Neural cell (in vitro differentiated cells): ENCODE data around the gene MYO5A. TPM values are rescaled to one million over a fixed set of nuclear protein-coding genes. Genes with fewer than 3 reads are reported as not detected.
"Not testable (repeated sequence)": the region's sequence is repeated elsewhere in the genome, so short reads cannot be mapped to it uniquely, and the experiment has no call there.

Experiments used
- H2AFZ ChIP-seq: fragments of 200-600, 300-800 bp; sonication (generic), shearing (Covaris generic); 2 replicates; pipeline ENCODE4 v1.6.0; 2014; ENCODE audit warnings: low read depth, mild to moderate bottlenecking, antibody characterized with exemption, low read length, moderate library complexity
- H3F3A ChIP-seq: fragments of 200-600 bp; shearing (Covaris generic); 2 replicates; pipeline ENCODE4 v1.6.1; 2016; ENCODE audit warnings: mild to moderate bottlenecking, moderate library complexity, mixed read lengths, antibody characterized with exemption, low read length; ENCODE audit not compliant: insufficient read depth, poor library complexity, severe bottlenecking
- H3K27ac ChIP-seq: fragments of 200-600, 300-800 bp; sonication (generic), shearing (Covaris generic); 2 replicates; pipeline ENCODE4 v1.5.1; 2014; ENCODE audit warnings: mild to moderate bottlenecking, low read length, moderate library complexity
- H3K27me3 ChIP-seq: fragments of 300-800, 200-600 bp; sonication (generic), shearing (Covaris generic); 2 replicates; pipeline ENCODE4 v1.6.0; 2014; ENCODE audit warnings: mild to moderate bottlenecking, low read depth, low read length, moderate library complexity; ENCODE audit not compliant: insufficient read depth
- H3K36me3 ChIP-seq: fragments of 300-800, 200-600 bp; sonication (generic), shearing (Covaris generic); 2 replicates; pipeline ENCODE4 v1.5.1; 2014; ENCODE audit warnings: mild to moderate bottlenecking, antibody characterized with exemption, low read length, moderate library complexity; ENCODE audit not compliant: insufficient read depth
- H3K4me2 ChIP-seq: fragments of 300-800, 200-600 bp; sonication (generic), shearing (Covaris generic); 2 replicates; pipeline ENCODE4 v1.6.0; 2014; ENCODE audit warnings: mild to moderate bottlenecking, low read length
- H3K4me3 ChIP-seq: fragments of 300-800, 200-600 bp; sonication (generic), shearing (Covaris generic); 2 replicates; pipeline ENCODE4 v1.5.1; 2014; ENCODE audit warnings: mild to moderate bottlenecking, low read length, moderate library complexity
- H3K79me2 ChIP-seq: fragments of 200-600 bp; shearing (Covaris generic); replicated peaks from 2 replicates; pipeline ENCODE4 v1.6.0; 2014; ENCODE audit warnings: mild to moderate bottlenecking, low read length, moderate library complexity; ENCODE audit not compliant: insufficient read depth
- H3K9ac ChIP-seq: fragments of 300-800, 200-600 bp; sonication (generic), shearing (Covaris generic); 2 replicates; pipeline ENCODE4 v1.6.1; 2016; ENCODE audit warnings: mild to moderate bottlenecking, low read length, mixed read lengths
- H3K9me2 ChIP-seq: fragments of 200-600 bp; shearing (Covaris generic); 2 replicates; pipeline ENCODE4 v1.6.1; 2016; ENCODE audit warnings: mild to moderate bottlenecking, low read length, mixed read lengths; ENCODE audit not compliant: insufficient read depth
- H3K9me3 ChIP-seq: fragments of 200-600, 300-800 bp; sonication (generic), shearing (Covaris generic); 2 replicates; pipeline ENCODE4 v1.6.1; 2016; ENCODE audit warnings: mild to moderate bottlenecking, mixed run types, low read length, moderate library complexity, mixed read lengths
- H4K20me1 ChIP-seq: fragments of 200-600 bp; shearing (Covaris generic); 2 replicates; pipeline ENCODE4 v1.6.1; 2016; ENCODE audit warnings: mild to moderate bottlenecking, mixed run types; ENCODE audit not compliant: insufficient read depth
- EP300 ChIP-seq: fragments of 450-650 bp; conservative IDR thresholded peaks from 2 replicates; pipeline ENCODE4 v1.6.1; 2014; ENCODE audit warnings: antibody characterized with exemption, mild to moderate bottlenecking, moderate library complexity; ENCODE audit not compliant: poor library complexity, severe bottlenecking
- EZH2 ChIP-seq: fragments of 200-600, 300-800 bp; shearing (Covaris generic), sonication (generic); IDR thresholded peaks from 2 replicates; pipeline ENCODE4 v1.6.1; 2014; ENCODE audit warnings: antibody characterized with exemption, low read length, borderline replicate concordance, mild to moderate bottlenecking; ENCODE audit not compliant: insufficient read depth, poor library complexity, severe bottlenecking
- MXI1 ChIP-seq: fragments of 450-650 bp; conservative IDR thresholded peaks from 2 replicates; pipeline ENCODE4 v1.6.1; 2014; ENCODE audit warnings: antibody characterized with exemption, mild to moderate bottlenecking; ENCODE audit not compliant: poor library complexity, severe bottlenecking
- POLR2AphosphoS5 ChIP-seq: IDR thresholded peaks from 2 replicates; pipeline ENCODE4 v1.6.1; 2012
- RAD21 ChIP-seq: fragments of 450-650 bp; conservative IDR thresholded peaks from 2 replicates; pipeline ENCODE4 v1.6.1; 2014; ENCODE audit warnings: antibody characterized with exemption, mild to moderate bottlenecking, moderate library complexity
- SMC3 ChIP-seq: fragments of 450-650 bp; conservative IDR thresholded peaks from 2 replicates; pipeline ENCODE4 v1.6.1; 2014; ENCODE audit warnings: antibody characterized with exemption, mild to moderate bottlenecking, moderate library complexity; ENCODE audit not compliant: poor library complexity
- TAF1 ChIP-seq: IDR thresholded peaks from 2 replicates; pipeline ENCODE4 v1.6.1; 2012; ENCODE audit warnings: low read depth
- polyA plus RNA-seq: library from polyadenylated mRNA; depleted of rRNA; stranded (reverse); fragments of >200 nt; gene quantifications from 2 replicates; pipeline ENCODE4 v1.2.3, GENCODE V29; 2014
- TF ChIP-seq, protein P1 (sequence below): fragments of 450-650 bp; IDR thresholded peaks from 2 replicates; pipeline ENCODE4 v1.5.1; 2014; ENCODE audit warnings: antibody characterized with exemption, mild to moderate bottlenecking, moderate library complexity; ENCODE audit not compliant: poor library complexity, severe bottlenecking
- TF ChIP-seq, protein P2 (sequence below): IDR thresholded peaks from 2 replicates; pipeline ENCODE4 v1.6.1; 2012; ENCODE audit warnings: borderline replicate concordance

MYO5A gene
- polyA plus RNA-seq, 1 donor from 2014 or later: 43.8 TPM

- no peak overlapping the region for H3K4me3 ChIP-seq
- H3K79me2 ChIP-seq: peaks cover 30% of the 10 kb centered on the region
- no peak overlapping the region for H3K27ac ChIP-seq
- no peak for TF ChIP-seq MXI1
- no peak for TF ChIP-seq RAD21
- TF ChIP-seq, protein P1, sequence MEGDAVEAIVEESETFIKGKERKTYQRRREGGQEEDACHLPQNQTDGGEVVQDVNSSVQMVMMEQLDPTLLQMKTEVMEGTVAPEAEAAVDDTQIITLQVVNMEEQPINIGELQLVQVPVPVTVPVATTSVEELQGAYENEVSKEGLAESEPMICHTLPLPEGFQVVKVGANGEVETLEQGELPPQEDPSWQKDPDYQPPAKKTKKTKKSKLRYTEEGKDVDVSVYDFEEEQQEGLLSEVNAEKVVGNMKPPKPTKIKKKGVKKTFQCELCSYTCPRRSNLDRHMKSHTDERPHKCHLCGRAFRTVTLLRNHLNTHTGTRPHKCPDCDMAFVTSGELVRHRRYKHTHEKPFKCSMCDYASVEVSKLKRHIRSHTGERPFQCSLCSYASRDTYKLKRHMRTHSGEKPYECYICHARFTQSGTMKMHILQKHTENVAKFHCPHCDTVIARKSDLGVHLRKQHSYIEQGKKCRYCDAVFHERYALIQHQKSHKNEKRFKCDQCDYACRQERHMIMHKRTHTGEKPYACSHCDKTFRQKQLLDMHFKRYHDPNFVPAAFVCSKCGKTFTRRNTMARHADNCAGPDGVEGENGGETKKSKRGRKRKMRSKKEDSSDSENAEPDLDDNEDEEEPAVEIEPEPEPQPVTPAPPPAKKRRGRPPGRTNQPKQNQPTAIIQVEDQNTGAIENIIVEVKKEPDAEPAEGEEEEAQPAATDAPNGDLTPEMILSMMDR: no peak
- no peak for TF ChIP-seq TAF1
- TF ChIP-seq EZH2: no peak
- TF ChIP-seq SMC3: no peak
- no peak for TF ChIP-seq EP300
- TF ChIP-seq, protein P2, sequence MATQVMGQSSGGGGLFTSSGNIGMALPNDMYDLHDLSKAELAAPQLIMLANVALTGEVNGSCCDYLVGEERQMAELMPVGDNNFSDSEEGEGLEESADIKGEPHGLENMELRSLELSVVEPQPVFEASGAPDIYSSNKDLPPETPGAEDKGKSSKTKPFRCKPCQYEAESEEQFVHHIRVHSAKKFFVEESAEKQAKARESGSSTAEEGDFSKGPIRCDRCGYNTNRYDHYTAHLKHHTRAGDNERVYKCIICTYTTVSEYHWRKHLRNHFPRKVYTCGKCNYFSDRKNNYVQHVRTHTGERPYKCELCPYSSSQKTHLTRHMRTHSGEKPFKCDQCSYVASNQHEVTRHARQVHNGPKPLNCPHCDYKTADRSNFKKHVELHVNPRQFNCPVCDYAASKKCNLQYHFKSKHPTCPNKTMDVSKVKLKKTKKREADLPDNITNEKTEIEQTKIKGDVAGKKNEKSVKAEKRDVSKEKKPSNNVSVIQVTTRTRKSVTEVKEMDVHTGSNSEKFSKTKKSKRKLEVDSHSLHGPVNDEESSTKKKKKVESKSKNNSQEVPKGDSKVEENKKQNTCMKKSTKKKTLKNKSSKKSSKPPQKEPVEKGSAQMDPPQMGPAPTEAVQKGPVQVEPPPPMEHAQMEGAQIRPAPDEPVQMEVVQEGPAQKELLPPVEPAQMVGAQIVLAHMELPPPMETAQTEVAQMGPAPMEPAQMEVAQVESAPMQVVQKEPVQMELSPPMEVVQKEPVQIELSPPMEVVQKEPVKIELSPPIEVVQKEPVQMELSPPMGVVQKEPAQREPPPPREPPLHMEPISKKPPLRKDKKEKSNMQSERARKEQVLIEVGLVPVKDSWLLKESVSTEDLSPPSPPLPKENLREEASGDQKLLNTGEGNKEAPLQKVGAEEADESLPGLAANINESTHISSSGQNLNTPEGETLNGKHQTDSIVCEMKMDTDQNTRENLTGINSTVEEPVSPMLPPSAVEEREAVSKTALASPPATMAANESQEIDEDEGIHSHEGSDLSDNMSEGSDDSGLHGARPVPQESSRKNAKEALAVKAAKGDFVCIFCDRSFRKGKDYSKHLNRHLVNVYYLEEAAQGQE: no peak
- TF ChIP-seq POLR2AphosphoS5: no peak
- H2AFZ ChIP-seq: no peak overlapping the region
- no peak overlapping the region for H3K4me2 ChIP-seq
- no peaks in the 10 kb centered on the region for H3F3A ChIP-seq
- no peaks in the 10 kb centered on the region for H3K9me2 ChIP-seq
- H3K27me3 ChIP-seq: no peaks in the 10 kb centered on the region
- H4K20me1 ChIP-seq: no peaks in the 10 kb centered on the region
- no peaks in the 10 kb centered on the region for H3K9me3 ChIP-seq
- H3K9ac ChIP-seq: no peak overlapping the region
- H3K36me3 ChIP-seq: peaks cover 6% of the 10 kb centered on the region
Measured at GRCh38 chr15:52552303-52552702, 23.6 kb upstream of the MYO5A start.

DNA sequence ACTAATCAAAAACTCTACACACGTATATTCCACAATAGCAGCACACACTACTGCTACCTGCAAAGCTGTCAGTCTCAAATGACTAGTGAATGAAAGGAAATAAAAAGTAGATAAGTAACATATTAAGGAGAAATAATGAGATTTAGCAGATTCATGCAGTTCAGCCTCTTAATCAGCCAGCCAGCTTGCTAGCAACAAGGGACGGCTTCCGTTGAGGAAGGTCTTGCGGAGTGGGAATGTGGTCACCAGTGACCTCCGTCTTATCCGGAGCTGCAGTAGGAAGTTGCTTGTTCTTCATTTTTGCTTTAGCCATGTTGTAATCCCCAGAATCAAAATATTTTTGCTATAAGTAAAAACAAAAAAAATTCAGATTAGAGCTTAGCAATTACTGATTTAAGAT is 23.1 kb upstream of the MYO5A start:
- TF ChIP-seq, protein P2: no peak
- TF ChIP-seq EP300: no peak
- TF ChIP-seq EZH2: no peak
- TF ChIP-seq MXI1: no peak
- TF ChIP-seq SMC3: no peak
- no peak for TF ChIP-seq TAF1
- TF ChIP-seq, protein P1: no peak
- TF ChIP-seq POLR2AphosphoS5: no peak
- TF ChIP-seq RAD21: no peak
- no peaks in the 10 kb centered on the region for H3K9me2 ChIP-seq
- no peak overlapping the region for H3K27ac ChIP-seq
- H4K20me1 ChIP-seq: no peaks in the 10 kb centered on the region
- no peaks in the 10 kb centered on the region for H3F3A ChIP-seq
- no peaks in the 10 kb centered on the region for H3K9me3 ChIP-seq
- H3K36me3 ChIP-seq: peaks cover 6% of the 10 kb centered on the region
- H3K27me3 ChIP-seq: no peaks in the 10 kb centered on the region
- no peak overlapping the region for H3K9ac ChIP-seq
- peaks cover 24% of the 10 kb centered on the region for H3K79me2 ChIP-seq
- no peak overlapping the region for H3K4me2 ChIP-seq
- H2AFZ ChIP-seq: no peak overlapping the region
- no peak overlapping the region for H3K4me3 ChIP-seq

GRCh38 chr15:52551186-52551585 is 22.5 kb upstream of the MYO5A start:
- not testable (repeated sequence) for H3K9me3 ChIP-seq, H3K36me3 ChIP-seq, H3K27ac ChIP-seq, H3K4me3 ChIP-seq, H3K9me2 ChIP-seq, H3K9ac ChIP-seq, H3K4me2 ChIP-seq, H3F3A ChIP-seq, H3K27me3 ChIP-seq, H4K20me1 ChIP-seq, H2AFZ ChIP-seq
- peaks cover 19% of the 10 kb centered on the region for H3K79me2 ChIP-seq
